GM19328 (cell line): ENCODE measurements around the gene KNOP1.
"Not testable (repeated sequence)": the region's sequence is repeated elsewhere in the genome, so short reads cannot be mapped to it uniquely, and the experiment has no call there.

Experiments
- ATAC-seq: cut with Tn5 transposase; IDR thresholded peaks from one replicate; pipeline ENCODE4 v1.9.1; 2021; ENCODE audit warnings: mild to moderate bottlenecking, moderate library complexity; ENCODE audit not compliant: unreplicated experiment

The KNOP1 gene

DNA sequence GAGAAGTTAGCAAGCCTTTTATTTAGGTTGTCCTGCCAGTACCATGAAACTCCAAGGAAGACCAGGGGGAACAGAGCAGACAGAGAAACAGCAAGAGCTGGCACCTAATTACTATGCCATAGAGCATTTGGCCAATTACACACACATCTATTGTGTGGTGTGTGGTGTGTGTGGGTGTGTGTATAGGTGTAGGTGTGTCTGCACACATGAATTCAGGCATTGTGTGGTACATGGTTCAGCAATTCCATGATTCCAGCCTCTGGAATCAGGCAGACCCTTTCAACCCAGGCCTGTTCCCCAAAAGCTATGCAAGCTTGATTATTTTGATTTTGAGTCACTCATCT is 25.8 kb upstream of the KNOP1 start:
- no peak for ATAC-seq

GRCh38 chr16:19741354-19741753 is 23.3 kb upstream of the KNOP1 start:
- ATAC-seq = no peak

GRCh38 chr16:19737306-19738038 is 19.4 kb upstream of the KNOP1 start:
- no peak for ATAC-seq

GRCh38 chr16:19735074-19735867 is 17.2 kb upstream of the KNOP1 start:
- no peak for ATAC-seq

GRCh38 chr16:19733551-19733950 is 15.5 kb upstream of the KNOP1 start:
- no peak for ATAC-seq

DNA sequence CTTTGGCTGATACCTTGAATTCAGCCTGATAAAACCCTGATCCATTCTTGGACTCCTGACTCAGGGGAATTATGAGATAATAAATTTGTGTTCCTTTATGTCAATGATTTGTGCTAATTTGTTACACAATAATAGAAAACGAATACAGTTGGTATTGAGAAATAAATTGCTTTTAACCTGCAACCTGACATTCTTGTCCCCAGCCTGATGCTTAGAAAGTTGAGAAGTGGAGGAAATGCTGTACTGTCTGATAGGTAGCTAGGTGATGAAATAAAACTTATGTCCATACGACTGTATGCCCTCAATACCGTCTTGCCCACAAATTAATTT is 10.6 kb upstream of the KNOP1 start:
- ATAC-seq = no peak

GRCh38 chr16:19722981-19723380 is 5.0 kb upstream of the KNOP1 start:
- no peak for ATAC-seq

DNA sequence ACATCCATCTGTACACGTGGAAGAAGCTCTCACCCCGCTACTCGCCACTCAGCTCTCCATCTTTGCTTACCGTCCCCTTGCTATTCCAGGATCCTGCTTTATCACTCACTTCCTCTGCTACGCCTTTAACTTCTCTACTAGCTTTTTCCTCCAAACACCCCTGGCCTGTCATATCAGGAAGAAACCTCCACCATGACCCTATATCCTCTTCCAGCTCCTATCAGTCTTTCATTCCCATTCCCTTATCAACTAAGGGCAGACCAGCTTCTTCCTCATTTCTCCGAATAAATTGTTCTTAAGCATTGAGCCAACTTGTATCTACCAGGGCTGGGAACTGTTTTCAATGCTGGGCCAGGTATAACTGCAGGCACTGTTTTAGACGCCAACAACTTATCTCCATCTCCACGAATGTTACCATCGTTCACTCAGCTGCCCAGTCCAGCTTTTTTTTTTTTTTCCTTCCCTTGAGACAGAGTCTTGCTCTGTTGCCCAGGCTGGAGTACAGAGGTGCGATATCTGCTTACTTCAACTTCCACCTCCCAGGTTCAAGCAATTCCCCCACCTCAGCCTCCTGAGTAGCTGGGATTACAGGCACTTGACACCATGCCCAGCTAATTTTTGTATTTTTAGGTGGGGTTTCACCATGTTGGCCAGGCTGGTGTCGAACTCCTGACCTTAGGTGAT is 4.4 kb upstream of the KNOP1 start:
- ATAC-seq = no peak

GRCh38 chr16:19718624-19718965 is 568 bp upstream of the KNOP1 start:
- no peak for ATAC-seq

DNA sequence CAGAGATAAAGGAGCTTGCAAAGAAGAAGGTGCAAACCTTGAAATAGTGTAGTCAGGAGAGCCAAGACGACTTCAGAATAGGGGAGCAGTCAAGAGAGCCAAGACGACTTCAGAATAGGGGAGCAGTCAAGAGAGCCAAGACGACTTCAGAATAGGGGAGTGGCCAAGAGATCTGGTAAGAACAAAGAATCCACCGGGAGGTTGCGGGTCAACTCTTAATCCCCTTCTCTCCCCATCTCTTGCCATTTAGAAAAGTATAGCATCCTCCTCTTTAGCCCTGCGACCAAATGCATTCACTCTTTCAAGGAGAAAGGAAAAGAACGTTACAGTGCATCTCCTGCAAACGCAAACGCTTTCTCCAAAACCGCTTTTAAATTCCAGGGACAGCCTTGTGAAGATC is 713 bp downstream of the KNOP1 start:
- no peak for ATAC-seq

GRCh38 chr16:19716728-19717127 is 1.3 kb downstream of the KNOP1 start:
- ATAC-seq = not testable (repeated sequence)

DNA sequence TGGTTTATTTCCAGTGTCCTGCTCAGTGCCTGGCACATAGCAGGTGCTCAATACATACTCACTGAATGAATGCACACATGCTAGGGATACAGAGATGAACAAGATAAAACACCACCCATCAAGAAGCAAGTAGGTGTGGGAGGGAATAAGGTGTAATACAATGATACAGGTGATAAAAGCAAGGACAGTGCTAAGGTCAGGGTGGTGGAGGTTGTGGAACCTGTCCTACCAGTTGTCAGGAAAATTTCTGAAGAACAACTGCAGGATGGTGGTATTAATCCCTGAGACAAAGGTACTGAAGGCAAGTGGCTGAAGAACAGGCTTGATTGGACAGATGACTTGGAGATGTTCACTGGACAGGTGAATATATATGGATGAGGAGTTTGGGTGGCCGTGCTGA is 1.8 kb downstream of the KNOP1 start:
- ATAC-seq = no peak

DNA sequence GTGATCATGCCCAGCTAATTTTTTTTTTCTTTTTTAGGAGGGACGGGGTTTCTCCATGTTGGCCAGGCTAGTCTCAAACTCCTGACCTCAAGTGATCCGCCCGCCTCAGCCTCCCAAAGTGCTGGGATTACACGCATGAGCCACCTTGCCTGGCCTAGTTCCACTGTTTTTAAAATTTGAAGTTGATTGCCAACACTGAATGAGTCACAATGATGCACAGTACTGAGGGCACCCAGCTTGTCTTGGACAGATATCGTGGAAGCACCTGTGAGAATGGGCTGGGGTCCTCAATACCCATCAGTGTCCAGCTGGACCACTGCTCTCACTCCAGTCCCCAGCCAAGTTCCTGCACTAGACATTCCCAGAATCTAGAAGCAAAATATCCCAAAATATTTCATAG is 2.5 kb downstream of the KNOP1 start:
- ATAC-seq = no peak

- no peak for ATAC-seq
Measured at GRCh38 chr16:19713697-19714096, 4.3 kb downstream of the KNOP1 start.

DNA sequence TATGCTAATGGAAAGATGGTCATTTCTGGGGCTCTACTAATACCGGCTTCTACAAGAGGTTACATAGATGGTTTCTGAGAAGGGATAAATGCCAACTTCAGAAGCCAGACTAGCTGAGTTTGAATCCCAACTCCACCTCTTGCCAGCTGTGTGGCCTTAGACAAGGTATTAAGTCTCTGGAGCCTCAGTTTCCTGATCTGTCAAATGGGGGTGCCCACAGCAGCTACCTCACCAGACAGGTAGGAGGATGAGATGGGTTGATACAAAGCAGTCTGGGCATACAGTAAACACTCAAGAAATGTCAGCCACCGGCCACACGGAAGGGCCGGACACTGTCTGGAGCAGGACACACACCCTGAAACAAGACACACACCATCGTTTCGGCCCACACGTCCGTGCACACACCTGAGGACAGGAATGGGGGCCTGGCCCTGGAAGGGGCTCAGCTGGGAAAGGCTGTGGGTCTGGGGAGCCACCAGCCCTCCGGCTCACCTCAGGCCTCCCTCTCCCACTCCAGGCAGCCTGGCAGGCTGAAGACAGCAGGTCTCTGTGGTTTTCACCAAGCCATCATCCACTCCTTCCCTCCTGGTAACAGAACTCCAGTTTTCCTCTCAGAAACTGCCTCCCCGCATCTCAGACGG is 5.5 kb downstream of the KNOP1 start:
- no peak for ATAC-seq

GRCh38 chr16:19711643-19712042 is 6.4 kb downstream of the KNOP1 start:
- no peak for ATAC-seq

GRCh38 chr16:19710991-19711545 is 7.0 kb downstream of the KNOP1 start:
- no peak for ATAC-seq

DNA sequence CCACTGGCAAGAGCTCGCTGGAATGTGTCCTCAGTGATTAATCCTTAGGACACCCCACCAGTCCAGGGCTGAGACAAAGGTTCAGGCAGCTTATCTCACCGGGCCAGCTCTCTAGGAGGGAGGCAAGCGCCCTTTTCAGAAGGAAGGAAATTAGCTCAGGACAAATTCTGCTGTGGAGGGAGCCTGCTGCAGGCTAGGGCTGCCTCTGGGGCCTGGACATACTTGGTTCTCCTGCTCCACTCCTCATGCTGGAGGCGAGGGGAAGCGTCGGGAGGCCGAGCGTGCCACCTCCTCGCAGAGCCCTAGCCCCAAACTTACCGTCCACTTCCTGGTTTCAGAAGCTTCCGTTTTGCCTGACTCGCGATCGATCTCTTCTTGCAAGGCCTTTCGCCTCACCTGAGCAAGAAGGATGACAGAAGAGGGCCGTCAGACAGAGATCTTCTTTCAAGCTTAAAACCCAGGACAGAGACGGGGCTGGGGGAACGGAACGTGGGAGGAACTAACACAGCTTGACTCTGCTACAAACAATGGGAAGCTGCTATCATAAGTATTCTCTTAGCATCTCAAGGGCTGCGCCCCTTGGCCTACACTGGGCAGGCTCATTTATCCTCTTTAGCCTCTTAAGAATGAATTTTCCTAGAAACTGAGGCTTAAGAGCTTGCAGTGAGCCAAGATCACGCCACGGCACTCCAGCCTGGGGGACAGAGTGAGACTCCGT is 7.7 kb downstream of the KNOP1 start:
- ATAC-seq = no peak

DNA sequence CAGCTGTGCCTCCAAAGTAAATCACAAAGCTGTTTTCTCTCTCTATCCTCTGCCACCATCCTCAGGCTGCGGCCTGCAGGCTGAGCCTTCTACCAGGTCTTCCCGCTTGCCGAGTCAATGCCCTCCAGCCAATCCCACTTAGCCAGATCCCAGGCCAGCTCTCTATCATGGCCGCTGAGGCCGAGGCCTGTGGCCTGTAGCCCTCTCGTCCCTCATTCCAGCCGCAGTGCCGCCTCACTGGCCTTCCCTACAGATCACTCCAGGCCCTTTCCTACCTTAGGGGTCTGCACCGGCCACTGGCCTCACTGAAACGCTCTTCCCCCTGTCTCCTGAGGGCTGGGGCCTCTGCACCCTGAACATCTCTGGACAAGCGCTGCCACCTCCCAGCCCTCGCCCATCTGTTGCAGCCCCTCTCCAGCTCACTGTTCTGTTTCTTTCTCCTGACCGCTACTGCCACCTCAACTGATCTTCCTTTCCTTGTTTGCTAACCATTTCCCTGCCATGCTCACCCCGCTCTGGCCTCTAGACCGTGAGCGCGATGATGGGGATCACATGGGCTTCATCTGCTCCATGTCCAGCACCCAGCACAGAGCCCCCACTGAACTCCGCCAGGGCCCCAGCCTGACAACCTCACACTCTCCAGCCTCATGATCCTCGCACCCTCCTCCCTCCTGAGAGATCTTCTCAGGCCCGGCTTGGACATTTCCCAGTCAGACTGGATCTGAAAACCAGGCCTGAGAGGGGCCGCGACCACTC is 8.5 kb downstream of the KNOP1 start:
- no peak for ATAC-seq
